ENCODE measurements around the gene RASGRP1.
A peak's percentile ranks its signal among the peaks of the same experiment; 100 is the strongest.

Gene RASGRP1

DNA sequence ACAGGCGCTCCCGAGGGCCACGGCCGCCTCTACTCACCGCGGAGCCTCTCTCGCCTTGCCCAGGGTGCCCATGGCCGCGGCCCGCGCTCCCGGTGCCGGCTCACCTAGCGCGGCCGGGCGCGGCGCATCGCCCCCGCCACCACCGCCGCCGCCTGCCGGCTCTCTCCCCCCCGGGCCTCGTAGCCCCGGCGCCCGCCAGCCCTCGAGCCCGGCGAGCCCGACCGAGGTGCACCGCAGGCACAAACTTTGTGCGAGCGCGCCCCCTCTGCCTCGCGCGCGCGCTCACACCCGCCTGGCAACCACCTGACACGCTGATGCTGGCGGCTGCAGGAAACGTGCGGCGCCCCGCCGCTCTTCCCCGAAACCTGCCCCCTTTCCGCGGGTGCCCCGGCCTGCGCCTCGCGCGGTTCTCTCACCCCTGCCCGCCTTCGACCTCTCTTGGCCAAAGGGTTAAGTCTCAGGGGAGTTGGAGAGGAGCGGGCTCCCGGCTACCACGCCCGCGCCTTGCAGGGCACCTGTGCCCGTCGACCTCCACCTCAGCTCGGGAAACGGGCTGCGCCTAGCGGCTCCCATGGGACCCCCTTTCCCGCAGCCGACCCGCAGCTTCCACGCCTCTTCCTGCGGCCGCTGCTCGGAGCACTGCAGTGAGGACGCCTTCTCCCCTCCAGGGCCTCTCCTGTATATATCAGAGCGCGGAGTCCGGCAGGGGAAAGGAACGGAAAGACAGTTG is at the start of gene RASGRP1:
RASGRP1 (minus strand) TSS at position 258 of the 730 bp plus-strand sequence; CDS start at position 72, 186 bp downstream.
- Histone ChIP-seq H3K36me3 (ENCODE audit: control insufficient read depth, insufficient read depth, low read length) (no peaks in the 10 kb centered on the region), H3K27me3 (ENCODE audit: control insufficient read depth, insufficient read depth, low read length) (peaks cover 39% of the 10 kb centered on the region), H3K9me3 (ENCODE audit: control insufficient read depth, insufficient read depth, low read length) (no peaks in the 10 kb centered on the region), H3K4me3 (ENCODE audit: low read depth, low read length) (peak within 1 kb of the TSS; percentile 77), H3K9ac (ENCODE audit: low read depth, low read length) (0 out of 2 replicates have a peak within 1 kb of the TSS, but pooled peaks have one; percentile 33), H3K4me1 (ENCODE audit: control insufficient read depth, insufficient read depth, low read length) (no peaks in the 10 kb centered on the region; the same call in 1 of the 2 replicates), H3K27ac (ENCODE audit: low read depth, low read length) (no peak within 1 kb of the TSS)

DNA sequence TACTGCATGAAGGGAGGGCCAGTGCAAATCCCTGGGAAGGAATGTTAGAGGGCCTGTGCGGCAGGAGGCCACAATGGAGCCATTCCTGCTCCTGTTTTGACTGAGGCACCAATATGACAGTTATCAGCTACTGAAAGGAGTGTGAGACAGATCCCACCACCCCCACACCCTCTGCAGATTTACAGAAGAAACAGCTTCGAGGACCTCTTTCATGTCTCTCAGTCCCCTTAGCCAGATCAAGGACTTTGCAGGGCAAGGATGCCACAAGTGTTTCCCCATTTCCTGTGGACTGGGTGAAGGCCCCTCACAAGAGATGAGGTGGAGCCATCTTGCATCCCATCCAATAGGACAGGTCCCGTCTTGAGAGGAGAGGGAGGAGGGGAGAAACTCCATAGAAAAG is 48.5 kb upstream of the RASGRP1 start:
- Histone ChIP-seq H3K36me3 (ENCODE audit: control insufficient read depth, insufficient read depth, low read length) (no peaks in the 10 kb centered on the region), H3K27ac (ENCODE audit: low read depth, low read length) (no peak overlapping the region), H3K9me3 (ENCODE audit: control insufficient read depth, insufficient read depth, low read length) (no peaks in the 10 kb centered on the region), H3K4me3 (ENCODE audit: low read depth, low read length) (no peak overlapping the region), H3K9ac (ENCODE audit: low read depth, low read length) (no peak overlapping the region), H3K27me3 (ENCODE audit: control insufficient read depth, insufficient read depth, low read length) (no peaks in the 10 kb centered on the region), H3K4me1 (ENCODE audit: control insufficient read depth, insufficient read depth, low read length) (peaks cover 6% of the 10 kb centered on the region; the same call in 1 of the 2 replicates)

DNA sequence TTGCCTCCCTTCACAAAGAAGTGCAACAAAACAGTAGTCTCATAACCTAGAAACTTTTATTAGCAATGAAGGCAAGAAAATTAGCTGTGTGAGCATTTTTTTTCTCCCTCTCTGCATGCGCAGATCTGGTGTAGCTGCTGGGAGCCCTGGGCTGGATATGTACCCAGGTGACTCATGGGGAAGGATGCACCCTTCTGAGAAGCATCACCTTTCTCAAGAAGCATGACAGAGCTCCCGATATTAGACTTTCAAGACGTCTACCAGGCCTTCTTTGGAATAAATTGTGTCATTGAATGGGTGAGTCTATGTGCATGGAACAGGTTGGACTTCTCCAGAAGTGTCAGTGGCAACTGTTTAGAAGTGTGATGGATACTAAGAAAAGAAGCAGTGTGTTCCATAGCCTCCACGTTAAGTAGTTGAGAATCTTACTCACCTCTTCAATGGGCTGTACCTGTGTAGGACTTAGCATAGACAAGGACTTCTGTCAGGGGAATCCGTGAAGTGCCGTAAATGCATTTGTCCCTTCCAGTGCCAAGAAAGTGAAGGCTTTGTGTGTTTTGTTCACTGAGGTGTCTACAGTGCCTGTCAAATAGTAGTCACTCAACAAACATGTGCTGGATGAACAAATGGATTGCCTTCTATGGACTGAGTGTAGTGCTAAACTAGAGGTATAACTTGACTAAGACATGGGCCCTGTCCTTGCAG is 47.7 kb upstream of the RASGRP1 start:
- H3K4me1 ChIP-seq (ENCODE audit: control insufficient read depth, insufficient read depth, low read length), result peaks cover 6% of the 10 kb centered on the region; the same call in 1 of the 2 replicates
- no peaks in the 10 kb centered on the region for H3K36me3 ChIP-seq (ENCODE audit: control insufficient read depth, insufficient read depth, low read length)
- no peaks in the 10 kb centered on the region for H3K9me3 ChIP-seq (ENCODE audit: control insufficient read depth, insufficient read depth, low read length)
- H3K9ac ChIP-seq (ENCODE audit: low read depth, low read length), result no peak overlapping the region
- H3K4me3 ChIP-seq (ENCODE audit: low read depth, low read length), result no peak overlapping the region
- no peak overlapping the region for H3K27ac ChIP-seq (ENCODE audit: low read depth, low read length)
- H3K27me3 ChIP-seq (ENCODE audit: control insufficient read depth, insufficient read depth, low read length), result no peaks in the 10 kb centered on the region

DNA sequence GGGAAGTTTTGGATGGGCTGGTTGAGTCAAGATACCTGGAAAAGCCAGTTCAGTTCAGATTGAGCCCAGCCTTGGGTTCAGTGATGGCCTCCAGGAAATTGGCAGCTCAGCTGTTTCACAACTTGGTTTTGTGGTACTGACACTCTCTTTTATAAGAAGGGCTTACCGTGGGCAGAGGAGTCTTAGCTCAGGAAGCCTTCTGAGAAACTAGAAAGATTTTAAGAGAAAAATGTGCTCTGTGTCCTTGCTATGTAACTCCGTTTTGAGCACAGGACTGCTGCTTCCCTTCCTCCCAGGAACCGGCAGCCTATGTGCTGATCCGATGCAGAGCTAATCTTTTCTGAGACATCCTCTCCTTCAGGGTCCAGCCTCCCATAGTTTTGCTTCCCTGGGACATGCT is 46.6 kb upstream of the RASGRP1 start:
- no peaks in the 10 kb centered on the region for H3K9me3 ChIP-seq (ENCODE audit: control insufficient read depth, insufficient read depth, low read length)
- H3K4me1 ChIP-seq (ENCODE audit: control insufficient read depth, insufficient read depth, low read length), result peaks cover 6% of the 10 kb centered on the region; the same call in 1 of the 2 replicates
- H3K27me3 ChIP-seq (ENCODE audit: control insufficient read depth, insufficient read depth, low read length), result no peaks in the 10 kb centered on the region; the same call in 1 of the 2 replicates
- H3K4me3 ChIP-seq (ENCODE audit: low read depth, low read length), result no peak overlapping the region
- H3K27ac ChIP-seq (ENCODE audit: low read depth, low read length), result no peak overlapping the region
- no peak overlapping the region for H3K9ac ChIP-seq (ENCODE audit: low read depth, low read length)
- no peaks in the 10 kb centered on the region for H3K36me3 ChIP-seq (ENCODE audit: control insufficient read depth, insufficient read depth, low read length)

DNA sequence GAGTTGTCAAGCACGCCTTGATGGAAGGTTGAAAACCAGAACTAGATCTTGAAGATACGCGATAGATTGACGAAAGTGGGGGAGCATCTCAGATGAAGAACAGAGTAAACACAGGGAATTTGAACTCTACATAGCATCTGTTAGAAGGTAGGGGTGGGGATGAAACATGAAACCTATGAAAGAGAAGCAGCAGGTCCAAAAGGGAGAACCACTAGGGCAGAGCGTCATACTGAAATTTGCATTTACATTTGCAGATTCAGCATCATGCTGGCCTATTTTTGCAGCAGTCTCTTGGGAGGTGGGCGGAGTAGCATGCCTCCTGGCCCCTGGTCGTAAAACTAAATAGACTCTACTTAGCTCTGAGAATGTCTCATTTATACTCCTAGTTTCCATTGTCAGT is 46.1 kb upstream of the RASGRP1 start:
- H3K27me3 ChIP-seq (ENCODE audit: control insufficient read depth, insufficient read depth, low read length), result no peaks in the 10 kb centered on the region; the same call in 1 of the 2 replicates
- H3K4me3 ChIP-seq (ENCODE audit: low read depth, low read length), result no peak overlapping the region
- H3K27ac ChIP-seq (ENCODE audit: low read depth, low read length), result no peak overlapping the region
- peaks cover 6% of the 10 kb centered on the region; the same call in 1 of the 2 replicates for H3K4me1 ChIP-seq (ENCODE audit: control insufficient read depth, insufficient read depth, low read length)
- no peak overlapping the region for H3K9ac ChIP-seq (ENCODE audit: low read depth, low read length)
- H3K9me3 ChIP-seq (ENCODE audit: control insufficient read depth, insufficient read depth, low read length), result no peaks in the 10 kb centered on the region
- H3K36me3 ChIP-seq (ENCODE audit: control insufficient read depth, insufficient read depth, low read length), result no peaks in the 10 kb centered on the region

DNA sequence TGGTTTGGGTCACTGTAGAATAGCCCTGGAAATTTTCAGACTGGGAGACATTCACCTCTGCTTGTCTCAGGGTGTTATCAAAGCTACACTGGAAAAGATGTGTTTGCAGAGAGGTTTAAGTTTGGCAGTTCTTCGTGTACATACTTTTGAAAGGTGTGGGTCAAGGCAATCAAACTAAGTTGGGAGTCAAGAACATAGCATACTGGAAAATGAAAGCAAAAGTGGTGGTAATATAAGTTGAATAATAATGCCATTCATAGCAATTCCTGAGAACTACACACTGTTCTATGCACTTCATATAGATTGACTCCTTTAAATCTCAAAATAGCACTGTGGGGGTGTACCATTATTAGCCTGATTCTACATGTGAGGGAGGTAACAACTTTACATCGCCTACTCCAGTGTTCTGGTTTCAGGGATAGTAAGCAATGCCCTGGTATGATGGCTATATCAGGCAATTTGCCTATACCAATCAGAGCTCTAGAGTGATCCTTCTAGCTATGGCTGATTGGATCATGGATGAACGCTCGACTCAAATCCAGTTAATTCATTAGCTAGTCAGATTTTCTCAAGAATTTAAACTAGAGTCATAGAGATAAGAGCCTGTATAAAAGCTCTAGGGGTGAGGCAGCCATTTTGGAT is 44.6 kb upstream of the RASGRP1 start:
- Histone ChIP-seq H3K36me3 (ENCODE audit: control insufficient read depth, insufficient read depth, low read length) (no peaks in the 10 kb centered on the region), H3K4me1 (ENCODE audit: control insufficient read depth, insufficient read depth, low read length) (peaks cover 6% of the 10 kb centered on the region; the same call in 1 of the 2 replicates), H3K4me3 (ENCODE audit: low read depth, low read length) (no peak overlapping the region), H3K9ac (ENCODE audit: low read depth, low read length) (no peak overlapping the region), H3K27me3 (ENCODE audit: control insufficient read depth, insufficient read depth, low read length) (no peaks in the 10 kb centered on the region; the same call in 1 of the 2 replicates), H3K27ac (ENCODE audit: low read depth, low read length) (no peak overlapping the region), H3K9me3 (ENCODE audit: control insufficient read depth, insufficient read depth, low read length) (no peaks in the 10 kb centered on the region)

DNA sequence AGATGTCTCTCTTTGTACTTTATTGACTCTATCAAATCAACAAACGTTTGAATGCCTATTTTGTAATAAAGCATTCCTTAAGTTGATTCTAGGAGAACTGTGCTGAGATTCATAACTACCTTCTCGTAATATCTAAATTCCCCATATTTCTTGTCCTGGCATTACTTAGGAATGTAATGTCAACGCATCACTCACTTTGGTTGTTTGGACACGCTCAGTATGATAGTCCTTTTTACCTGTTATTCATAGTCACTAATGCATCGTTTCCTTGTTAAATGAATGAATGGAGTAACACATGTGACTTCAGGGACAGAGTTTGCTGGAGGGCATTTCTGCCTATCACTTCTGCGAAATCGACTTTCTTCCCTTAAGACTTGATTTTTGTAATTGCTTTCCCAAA is 44.1 kb upstream of the RASGRP1 start:
- H3K27me3 ChIP-seq (ENCODE audit: control insufficient read depth, insufficient read depth, low read length), result no peaks in the 10 kb centered on the region; the same call in 1 of the 2 replicates
- no peak overlapping the region for H3K4me3 ChIP-seq (ENCODE audit: low read depth, low read length)

DNA sequence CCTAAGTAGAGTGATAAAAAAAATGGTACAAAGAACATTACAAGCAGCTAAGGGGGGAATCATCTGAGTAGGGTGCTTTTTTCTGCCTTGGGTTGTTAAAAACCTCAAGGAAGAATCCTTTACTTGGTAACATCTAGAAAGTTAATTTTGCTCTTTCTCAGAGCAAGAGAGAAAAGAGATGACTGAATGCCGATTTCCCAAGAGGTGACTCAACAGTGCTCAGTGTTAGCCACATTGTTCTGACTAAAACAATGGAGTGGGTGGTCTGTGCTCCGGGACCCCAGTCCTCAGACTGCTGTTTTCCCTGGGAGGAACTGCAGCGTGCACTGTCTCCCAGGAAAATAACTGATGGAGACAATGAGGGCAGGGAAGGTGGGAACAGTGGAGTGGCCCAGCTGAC is 41.1 kb upstream of the RASGRP1 start:
- Histone ChIP-seq H3K9ac (ENCODE audit: low read depth, low read length) (no peak overlapping the region), H3K4me1 (ENCODE audit: control insufficient read depth, insufficient read depth, low read length) (peaks cover 2% of the 10 kb centered on the region; the same call in 1 of the 2 replicates), H3K36me3 (ENCODE audit: control insufficient read depth, insufficient read depth, low read length) (no peaks in the 10 kb centered on the region), H3K9me3 (ENCODE audit: control insufficient read depth, insufficient read depth, low read length) (no peaks in the 10 kb centered on the region), H3K27me3 (ENCODE audit: control insufficient read depth, insufficient read depth, low read length) (no peaks in the 10 kb centered on the region; the same call in 1 of the 2 replicates), H3K4me3 (ENCODE audit: low read depth, low read length) (no peak overlapping the region), H3K27ac (ENCODE audit: low read depth, low read length) (no peak overlapping the region)

More for the DNA sequence above, 44.1 kb upstream of the RASGRP1 start:
- H3K9me3 ChIP-seq (ENCODE audit: control insufficient read depth, insufficient read depth, low read length), result no peaks in the 10 kb centered on the region
- no peak overlapping the region for H3K27ac ChIP-seq (ENCODE audit: low read depth, low read length)
- H3K36me3 ChIP-seq (ENCODE audit: control insufficient read depth, insufficient read depth, low read length), result no peaks in the 10 kb centered on the region
- peaks cover 6% of the 10 kb centered on the region; the same call in 1 of the 2 replicates for H3K4me1 ChIP-seq (ENCODE audit: control insufficient read depth, insufficient read depth, low read length)
- no peak overlapping the region for H3K9ac ChIP-seq (ENCODE audit: low read depth, low read length)

DNA sequence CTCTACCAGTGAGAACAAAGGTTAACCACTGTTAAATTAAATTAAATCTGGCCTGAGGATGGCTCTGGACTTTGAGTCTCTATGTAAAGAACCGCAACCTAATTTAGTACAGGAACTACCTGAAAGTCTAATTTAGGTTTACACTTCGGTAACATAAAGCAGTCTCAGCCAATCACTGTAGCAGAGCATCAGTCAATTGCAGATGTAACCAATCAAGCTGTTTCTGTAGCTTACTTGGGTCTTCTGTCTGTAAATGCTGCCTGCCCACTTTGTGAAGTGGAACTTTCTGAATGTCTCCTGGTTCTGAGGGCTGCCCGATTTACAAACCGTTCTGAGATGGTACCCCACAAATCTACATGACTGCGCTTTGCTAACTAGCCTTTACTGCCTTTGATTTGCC is 39.1 kb upstream of the RASGRP1 start:
- Histone ChIP-seq H3K27ac (ENCODE audit: low read depth, low read length) (no peak overlapping the region), H3K9ac (ENCODE audit: low read depth, low read length) (no peak overlapping the region), H3K4me1 (ENCODE audit: control insufficient read depth, insufficient read depth, low read length) (no peaks in the 10 kb centered on the region), H3K27me3 (ENCODE audit: control insufficient read depth, insufficient read depth, low read length) (no peaks in the 10 kb centered on the region; the same call in 1 of the 2 replicates), H3K9me3 (ENCODE audit: control insufficient read depth, insufficient read depth, low read length) (no peaks in the 10 kb centered on the region), H3K4me3 (ENCODE audit: low read depth, low read length) (no peak overlapping the region), H3K36me3 (ENCODE audit: control insufficient read depth, insufficient read depth, low read length) (no peaks in the 10 kb centered on the region)

DNA sequence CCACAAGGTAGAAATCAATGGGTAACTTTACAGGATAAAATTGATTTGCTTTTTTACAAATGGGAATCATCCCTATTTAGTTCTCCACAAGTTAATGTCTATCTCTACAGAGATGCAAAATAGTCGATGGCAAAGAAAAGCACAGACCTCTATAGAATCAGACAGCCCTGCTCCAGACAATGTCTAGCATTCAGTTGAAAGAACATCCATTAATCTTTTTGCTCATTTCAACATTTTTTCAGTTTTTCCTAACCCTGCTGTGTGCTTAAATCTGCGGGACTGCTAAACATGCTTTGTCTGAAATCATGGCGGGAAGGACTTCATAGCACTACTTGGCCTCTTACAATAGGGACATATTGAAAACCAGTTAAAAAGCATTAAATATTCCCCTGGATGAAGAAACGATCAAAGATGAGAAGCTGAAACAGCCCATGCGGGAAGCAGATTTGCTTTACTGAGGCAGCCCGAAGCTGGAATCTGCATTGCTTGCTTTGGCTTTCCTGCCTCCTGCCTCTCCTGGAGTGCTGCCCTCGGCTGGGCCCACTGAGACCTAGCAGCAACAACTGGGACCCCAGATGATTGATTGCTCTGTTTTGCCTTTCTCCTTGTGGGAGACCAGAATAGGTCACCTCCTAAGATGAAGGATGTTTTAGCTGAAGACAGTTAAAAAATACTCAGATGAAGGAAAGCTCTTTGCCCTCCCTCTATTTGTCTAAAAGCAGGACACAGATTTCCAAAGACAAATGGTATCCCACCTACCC is 38.5 kb upstream of the RASGRP1 start:
- Histone ChIP-seq H3K4me3 (ENCODE audit: low read depth, low read length) (no peak overlapping the region), H3K36me3 (ENCODE audit: control insufficient read depth, insufficient read depth, low read length) (no peaks in the 10 kb centered on the region), H3K9ac (ENCODE audit: low read depth, low read length) (no peak overlapping the region), H3K9me3 (ENCODE audit: control insufficient read depth, insufficient read depth, low read length) (no peaks in the 10 kb centered on the region), H3K27me3 (ENCODE audit: control insufficient read depth, insufficient read depth, low read length) (no peaks in the 10 kb centered on the region; the same call in 1 of the 2 replicates), H3K27ac (ENCODE audit: low read depth, low read length) (no peak overlapping the region), H3K4me1 (ENCODE audit: control insufficient read depth, insufficient read depth, low read length) (no peaks in the 10 kb centered on the region)

All from HUES48 (cell line).